Duodenal mucosa (tissue), 2 donors: ENCODE results near the gene PDPK1.

Source experiments
- H3K27ac ChIP-seq: one replicate; pipeline ENCODE4 v1.7.0; 2013; ENCODE audit warnings: low read depth, low read length
- H3K27me3 ChIP-seq, 2 donors: one replicate each; pipeline ENCODE4 v1.7.0; 2013; ENCODE audit warnings: low read length in 2 of 2, control low read depth in 1 of 2; ENCODE audit not compliant: insufficient read depth in 2 of 2, control insufficient read depth in 1 of 2
- H3K36me3 ChIP-seq, 2 donors: one replicate each; pipeline ENCODE4 v1.7.0; 2013; ENCODE audit warnings: low read length in 2 of 2, control low read depth in 1 of 2; ENCODE audit not compliant: insufficient read depth in 2 of 2, control insufficient read depth in 1 of 2
- H3K4me1 ChIP-seq, 2 donors: one replicate each; pipeline ENCODE4 v1.7.0; 2013; ENCODE audit warnings: low read length in 2 of 2, control low read depth in 1 of 2; ENCODE audit not compliant: insufficient read depth in 2 of 2, control insufficient read depth in 1 of 2
- H3K4me3 ChIP-seq, 2 donors: one replicate each; pipeline ENCODE4 v1.7.0; 2013; ENCODE audit warnings: low read length in 2 of 2, low read depth in 1 of 2
- H3K9ac ChIP-seq, 2 donors: one replicate each; pipeline ENCODE4 v1.7.0; 2013; ENCODE audit warnings: low read length in 2 of 2, low read depth in 1 of 2
- H3K9me3 ChIP-seq, 2 donors: one replicate each; pipeline ENCODE4 v1.7.0; 2013; ENCODE audit warnings: low read length in 2 of 2, control low read depth in 1 of 2; ENCODE audit not compliant: control insufficient read depth in 1 of 2

Gene PDPK1

DNA sequence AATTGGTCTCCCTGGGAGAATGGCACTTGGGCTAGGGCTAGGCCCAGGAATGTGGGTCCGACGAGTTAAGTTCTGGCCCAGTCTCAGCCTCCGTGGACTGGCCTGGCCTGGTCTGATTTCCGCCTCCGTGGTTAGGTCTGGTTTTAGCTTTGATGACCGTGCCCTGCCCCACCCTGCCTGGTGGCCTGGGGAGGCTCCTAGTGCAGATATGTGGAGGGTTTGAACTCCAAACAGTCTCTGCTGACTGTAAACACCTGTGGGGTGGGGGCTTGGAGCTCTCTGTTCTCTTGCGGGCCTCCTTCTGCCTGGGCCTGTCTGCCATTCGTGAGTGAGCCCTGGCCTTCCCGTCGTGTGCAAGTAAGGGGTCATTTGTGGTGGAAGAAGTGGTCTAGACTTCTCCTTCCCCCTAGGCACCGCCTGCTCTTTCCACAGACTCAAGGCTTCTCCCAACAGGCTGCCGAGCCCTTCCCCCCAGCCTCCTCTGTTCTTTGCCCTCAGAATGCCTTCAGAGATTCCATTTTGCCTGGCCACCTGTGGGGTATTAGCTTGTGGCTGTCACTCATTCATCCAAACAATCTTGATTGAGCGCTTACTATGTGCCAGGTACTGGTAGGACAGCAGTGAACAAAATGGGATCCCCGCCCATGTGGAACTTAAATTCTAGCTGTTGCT is 22.5 kb upstream of the PDPK1 start:
- H3K27me3 ChIP-seq: no peaks in the 10 kb centered on the region
- peak overlapping the region; percentile 98 for H3K27ac ChIP-seq
- peaks cover 55 to 62% of the 10 kb centered on the region in 2 donors for H3K4me1 ChIP-seq
- H3K9me3 ChIP-seq: no peaks in the 10 kb centered on the region
- H3K4me3 ChIP-seq: peak overlapping the region; percentile 86 to 92
- peaks cover 0 to 11% of the 10 kb centered on the region in 2 donors for H3K36me3 ChIP-seq
- peak overlapping the region; percentile 98 for H3K9ac ChIP-seq

DNA sequence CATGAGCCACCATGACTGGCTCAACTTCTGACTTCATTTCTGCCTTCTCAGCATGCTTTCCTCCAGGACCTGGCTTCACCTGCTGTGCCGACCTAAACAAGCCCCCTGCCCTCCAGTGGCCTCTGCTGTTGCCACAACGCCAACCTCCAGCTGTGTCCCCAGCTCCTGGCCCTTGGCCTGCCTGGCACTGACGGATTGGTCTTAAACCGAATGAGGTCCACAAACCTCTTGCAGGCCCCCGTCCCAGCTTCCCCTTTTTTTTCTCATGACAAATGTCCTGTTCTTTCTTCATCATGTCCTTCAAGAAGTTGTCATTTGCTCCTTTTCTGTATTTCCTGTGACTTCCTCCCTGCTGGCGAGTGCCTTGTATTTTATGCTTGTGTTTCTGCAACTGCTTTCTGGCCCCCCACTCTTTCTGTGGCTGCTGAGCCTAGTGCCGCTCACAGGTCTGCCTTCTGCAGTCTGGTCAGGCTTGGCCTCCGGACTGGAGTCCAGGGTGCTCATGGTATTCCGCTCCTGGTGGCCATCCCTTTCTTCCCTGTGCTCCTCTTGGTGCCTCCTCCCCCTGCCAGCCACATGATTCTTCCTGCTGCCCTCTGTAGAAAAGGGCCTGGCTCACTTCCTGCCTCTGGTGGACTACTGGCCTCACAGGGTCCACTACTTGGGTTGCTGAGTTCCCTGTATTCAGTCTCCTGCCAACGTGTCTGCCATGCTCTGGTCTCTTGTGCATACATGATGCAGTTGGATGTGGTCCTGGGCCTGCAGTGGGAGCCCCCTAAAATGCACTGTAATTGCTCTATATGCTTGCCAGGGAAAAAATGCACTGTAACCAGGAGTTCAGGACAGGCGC is 21.2 kb upstream of the PDPK1 start:
- Histone ChIP-seq H3K27me3 (no peaks in the 10 kb centered on the region), H3K4me3 (peak overlapping the region; percentile 4 to 86), H3K4me1 (peaks cover 63 to 69% of the 10 kb centered on the region in 2 donors), H3K9ac (peak overlapping the region; percentile 35 to 98), H3K36me3 (peaks cover 0 to 11% of the 10 kb centered on the region in 2 donors), H3K27ac (no peak overlapping the region), H3K9me3 (no peaks in the 10 kb centered on the region)

DNA sequence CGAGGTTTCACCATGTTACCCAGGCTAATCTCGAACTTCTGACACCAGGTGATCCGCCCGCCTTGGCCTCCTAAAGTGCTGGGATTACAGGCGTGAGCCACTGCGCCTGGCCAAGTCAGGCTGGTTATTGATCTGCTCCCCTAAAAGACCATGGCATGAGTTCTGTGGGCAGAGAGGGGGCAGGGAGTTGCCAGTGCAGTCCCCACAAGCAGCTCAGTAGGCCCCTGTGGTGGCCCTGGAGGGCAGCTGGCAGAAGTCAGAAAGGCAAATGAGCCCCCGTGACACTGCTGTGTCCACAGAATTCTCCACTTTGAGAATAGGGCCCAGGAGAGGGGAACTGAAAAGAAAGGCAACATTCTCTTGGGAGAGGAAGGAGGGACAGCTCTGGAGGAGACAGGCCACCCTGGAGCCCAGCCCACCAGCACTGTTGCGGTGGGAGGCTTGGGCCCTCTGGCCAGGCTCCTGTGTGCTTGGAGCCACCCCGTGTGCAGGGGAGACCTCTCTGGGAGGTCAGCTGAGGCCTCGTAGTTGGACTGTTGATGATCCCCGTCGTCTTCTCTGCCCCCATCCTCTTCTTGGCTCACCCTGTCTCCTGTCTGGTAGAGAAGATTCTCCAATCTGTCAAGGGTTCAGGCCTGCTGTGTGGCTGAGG is 19.7 kb upstream of the PDPK1 start:
- H3K4me3 ChIP-seq: no peak overlapping the region
- H3K9ac ChIP-seq: peak overlapping the region in 1 of 2 donors; percentile 5
- no peaks in the 10 kb centered on the region for H3K27me3 ChIP-seq
- peaks cover 0 to 13% of the 10 kb centered on the region in 2 donors for H3K36me3 ChIP-seq
- H3K4me1 ChIP-seq: peaks cover 60 to 62% of the 10 kb centered on the region in 2 donors
- H3K27ac ChIP-seq: no peak overlapping the region
- no peaks in the 10 kb centered on the region for H3K9me3 ChIP-seq

DNA sequence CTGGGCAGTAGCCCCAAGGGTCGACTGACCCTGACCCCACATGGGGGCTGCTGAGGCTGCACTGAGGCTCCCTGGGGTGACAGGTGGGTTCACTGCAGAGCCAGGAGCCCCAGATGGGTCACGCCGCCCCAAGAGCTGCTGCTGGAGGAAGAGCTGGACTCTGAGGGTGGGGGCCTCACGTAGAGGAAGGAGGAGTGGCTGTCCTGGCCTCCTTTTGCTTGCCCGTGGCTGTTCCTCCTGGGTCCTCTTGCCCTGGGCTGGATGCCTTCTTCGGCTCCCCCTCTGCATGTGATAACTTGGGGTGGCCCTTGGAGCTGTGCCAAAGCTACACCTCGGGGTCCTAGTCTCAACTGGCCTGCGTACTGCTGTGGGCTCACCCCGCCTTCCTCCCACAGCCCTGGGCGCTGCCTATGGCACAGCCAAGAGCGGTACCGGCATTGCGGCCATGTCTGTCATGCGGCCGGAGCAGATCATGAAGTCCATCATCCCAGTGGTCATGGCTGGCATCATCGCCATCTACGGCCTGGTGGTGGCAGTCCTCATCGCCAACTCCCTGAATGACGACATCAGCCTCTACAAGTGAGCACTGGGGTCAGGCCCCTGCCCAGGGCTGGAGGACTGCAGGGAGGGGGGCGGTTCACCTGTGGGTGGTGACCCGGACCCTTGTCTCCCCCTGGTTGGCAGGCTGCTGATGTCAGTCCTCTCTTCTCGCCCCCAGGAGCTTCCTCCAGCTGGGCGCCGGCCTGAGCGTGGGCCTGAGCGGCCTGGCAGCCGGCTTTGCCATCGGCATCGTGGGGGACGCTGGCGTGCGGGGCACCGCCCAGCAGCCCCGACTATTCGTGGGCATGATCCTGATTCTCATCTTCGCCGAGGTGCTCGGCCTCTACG is 18.8 kb upstream of the PDPK1 start:
- Histone ChIP-seq H3K36me3 (peaks cover 0 to 18% of the 10 kb centered on the region in 2 donors), H3K4me3 (peak overlapping the region in 1 of 2 donors; percentile 28), H3K9ac (peak overlapping the region; percentile 10 to 29), H3K27ac (peak overlapping the region; percentile 23), H3K9me3 (no peaks in the 10 kb centered on the region), H3K4me1 (peaks cover 66 to 70% of the 10 kb centered on the region in 2 donors), H3K27me3 (no peaks in the 10 kb centered on the region)

DNA sequence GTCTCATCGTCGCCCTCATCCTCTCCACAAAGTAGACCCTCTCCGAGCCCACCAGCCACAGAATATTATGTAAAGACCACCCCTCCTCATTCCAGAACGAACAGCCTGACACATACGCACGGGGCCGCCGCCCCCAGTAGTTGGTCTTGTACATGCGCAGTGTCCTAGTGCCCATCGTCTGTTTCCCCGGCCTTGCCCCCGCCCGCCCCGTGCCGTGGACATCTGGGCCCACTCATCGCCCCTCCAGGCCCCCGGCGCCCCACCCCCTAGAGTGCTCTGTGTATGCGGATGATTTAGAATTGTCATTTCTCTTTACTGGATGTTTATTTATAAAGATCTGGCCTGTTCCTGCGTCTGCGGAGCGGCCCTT is 18.1 kb upstream of the PDPK1 start:
- Histone ChIP-seq H3K27ac (peak overlapping the region; percentile 63), H3K9ac (peak overlapping the region in 1 of 2 donors; percentile 10), H3K4me3 (peak overlapping the region in 1 of 2 donors; percentile 28), H3K36me3 (peaks cover 0 to 18% of the 10 kb centered on the region in 2 donors), H3K4me1 (peaks cover 70 to 76% of the 10 kb centered on the region in 2 donors), H3K27me3 (no peaks in the 10 kb centered on the region), H3K9me3 (no peaks in the 10 kb centered on the region)

DNA sequence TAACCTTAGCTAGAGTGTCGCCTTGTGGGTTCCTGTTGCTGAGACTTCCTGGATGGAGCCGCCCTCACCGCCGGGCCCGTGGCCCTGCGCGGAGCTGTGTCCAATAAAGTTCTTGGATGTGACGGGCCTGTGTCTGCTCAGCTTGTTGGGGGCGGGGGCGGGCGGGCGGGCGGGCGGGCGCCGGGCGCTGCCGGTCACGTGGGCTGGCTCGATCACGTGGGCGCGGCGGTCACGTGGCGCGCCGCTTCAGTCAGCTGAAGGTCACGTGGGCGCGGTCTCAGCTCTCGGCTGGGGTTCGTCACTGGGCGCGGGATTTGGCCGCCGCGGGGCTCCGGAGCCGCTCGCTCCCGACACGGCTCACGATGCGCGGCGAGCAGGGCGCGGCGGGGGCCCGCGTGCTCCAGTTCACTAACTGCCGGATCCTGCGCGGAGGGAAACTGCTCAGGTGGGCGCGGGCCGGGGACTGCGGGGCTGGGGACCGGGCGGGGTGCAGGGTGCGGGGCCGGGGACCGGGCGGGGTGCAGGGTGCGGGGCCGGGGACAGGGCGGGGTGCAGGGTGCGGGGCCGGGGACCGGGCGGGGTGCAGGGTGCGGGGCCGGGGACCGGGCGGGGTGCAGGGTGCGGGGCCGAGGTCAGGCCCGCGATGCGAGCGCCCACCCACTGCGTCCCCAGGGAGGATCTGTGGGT is 17.6 kb upstream of the PDPK1 start, which contains the start of gene AMDHD2:
TSS of gene AMDHD2 (plus strand) at position 275 of the 687 bp plus-strand sequence. CDS start at position 363, 88 bp downstream.
- Histone ChIP-seq H3K27ac (peak within 1 kb of the TSS; percentile 63), H3K27me3 (no peaks in the 10 kb centered on the region), H3K4me1 (peaks cover 69 to 75% of the 10 kb centered on the region in 2 donors), H3K9ac (peak within 1 kb of the TSS; percentile 43 to 57), H3K4me3 (peak within 1 kb of the TSS; percentile 73 to 74), H3K36me3 (peaks cover 0 to 18% of the 10 kb centered on the region in 2 donors), H3K9me3 (no peaks in the 10 kb centered on the region)

DNA sequence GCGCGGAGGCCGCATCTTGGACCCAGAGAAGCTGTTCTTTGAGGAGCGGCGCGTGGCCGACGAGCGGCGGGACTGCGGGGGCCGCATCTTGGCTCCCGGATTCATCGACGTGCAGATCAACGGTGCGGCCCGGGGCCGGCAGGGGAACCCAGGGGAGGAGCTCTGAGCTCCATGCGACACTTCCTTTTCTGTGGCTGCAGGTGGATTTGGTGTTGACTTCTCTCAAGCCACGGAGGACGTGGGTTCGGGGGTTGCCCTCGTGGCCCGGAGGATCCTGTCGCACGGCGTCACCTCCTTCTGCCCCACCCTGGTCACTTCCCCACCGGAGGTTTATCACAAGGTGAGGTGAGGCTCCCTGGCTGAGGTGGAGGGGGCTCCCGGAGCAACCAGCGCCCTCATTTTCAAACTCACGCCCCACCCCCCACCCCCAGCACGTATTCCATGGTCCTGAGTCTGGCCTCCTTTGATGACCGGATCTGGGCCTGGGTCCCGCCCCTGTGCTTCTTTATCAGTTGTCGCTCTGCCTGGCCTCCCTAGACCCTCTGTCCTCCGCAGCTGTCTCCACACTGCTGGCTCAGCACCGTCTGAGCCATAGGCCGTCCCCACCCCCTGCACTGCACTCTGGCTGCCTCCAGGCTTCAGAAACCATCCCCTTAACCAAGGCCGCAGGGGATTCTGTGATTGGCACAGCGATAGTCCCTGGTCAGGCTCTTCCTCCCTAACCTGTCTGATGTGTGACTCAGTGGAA is 16.9 kb upstream of the PDPK1 start:
- no peaks in the 10 kb centered on the region for H3K27me3 ChIP-seq
- H3K9ac ChIP-seq: peak overlapping the region; percentile 43 to 57
- H3K4me1 ChIP-seq: peaks cover 62 to 68% of the 10 kb centered on the region in 2 donors
- peak overlapping the region; percentile 42 for H3K27ac ChIP-seq
- H3K36me3 ChIP-seq: peaks cover 0 to 18% of the 10 kb centered on the region in 2 donors
- H3K4me3 ChIP-seq: peak overlapping the region; percentile 73 to 74
- no peaks in the 10 kb centered on the region for H3K9me3 ChIP-seq

DNA sequence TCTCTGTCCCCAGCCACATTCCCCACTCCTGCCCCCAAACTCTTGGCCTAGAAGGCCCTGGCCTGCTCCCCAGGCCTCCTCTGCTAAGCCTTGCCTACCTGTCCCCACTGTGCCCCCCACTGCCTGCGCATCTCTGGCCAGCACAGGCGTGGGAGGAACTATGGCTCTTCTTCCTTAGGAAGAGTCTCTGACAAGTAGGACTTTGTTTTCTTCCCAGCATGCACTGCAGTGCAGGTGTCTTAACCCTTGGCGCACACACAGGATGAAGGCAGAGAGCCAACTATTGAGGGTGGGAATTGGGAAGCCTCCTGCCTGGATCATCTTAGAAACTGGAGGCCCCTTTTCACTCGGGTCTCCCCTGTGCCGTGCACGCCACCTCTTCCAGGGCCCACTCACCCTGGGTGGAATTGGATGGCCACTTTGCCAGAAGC is 14.0 kb upstream of the PDPK1 start:
- Histone ChIP-seq H3K4me1 (peaks cover 34 to 42% of the 10 kb centered on the region in 2 donors), H3K4me3 (peak overlapping the region; percentile 42 to 50), H3K27ac (peak overlapping the region; percentile 10), H3K36me3 (peaks cover 8 to 35% of the 10 kb centered on the region in 2 donors), H3K9ac (peak overlapping the region; percentile 13 to 20), H3K9me3 (no peaks in the 10 kb centered on the region), H3K27me3 (no peaks in the 10 kb centered on the region)
